ENCODE results near the gene CACNA1S.
A peak's percentile ranks its signal among the peaks of the same experiment; 100 is the strongest.

The CACNA1S gene

DNA sequence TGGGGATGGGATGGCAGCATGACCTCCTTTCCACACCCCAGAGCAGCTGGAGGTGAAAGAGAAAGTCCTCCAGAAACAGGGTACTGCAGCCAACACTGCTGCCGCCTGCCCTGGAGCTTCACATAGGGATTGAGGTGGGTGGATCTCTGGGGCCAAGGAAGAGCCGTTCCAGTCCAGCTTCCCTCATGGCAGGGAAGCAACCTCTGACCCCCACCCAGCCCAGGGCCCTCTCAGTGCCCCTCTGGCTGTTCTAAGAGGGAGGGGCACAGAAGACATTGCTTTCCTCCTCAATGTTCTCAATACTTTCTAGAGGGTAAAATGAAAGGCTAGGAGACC is 94.4 kb downstream of the CACNA1S start:
- H3K4me3 ChIP-seq (ENCODE audit: low read depth, low read length): no peak overlapping the region
- no peak for DNase-seq (ENCODE audit: low read depth)
- TF ChIP-seq CTCF (conservative IDR thresholded peaks at IDR 0.05; ENCODE audit: low read depth, low read length): no peak

DNA sequence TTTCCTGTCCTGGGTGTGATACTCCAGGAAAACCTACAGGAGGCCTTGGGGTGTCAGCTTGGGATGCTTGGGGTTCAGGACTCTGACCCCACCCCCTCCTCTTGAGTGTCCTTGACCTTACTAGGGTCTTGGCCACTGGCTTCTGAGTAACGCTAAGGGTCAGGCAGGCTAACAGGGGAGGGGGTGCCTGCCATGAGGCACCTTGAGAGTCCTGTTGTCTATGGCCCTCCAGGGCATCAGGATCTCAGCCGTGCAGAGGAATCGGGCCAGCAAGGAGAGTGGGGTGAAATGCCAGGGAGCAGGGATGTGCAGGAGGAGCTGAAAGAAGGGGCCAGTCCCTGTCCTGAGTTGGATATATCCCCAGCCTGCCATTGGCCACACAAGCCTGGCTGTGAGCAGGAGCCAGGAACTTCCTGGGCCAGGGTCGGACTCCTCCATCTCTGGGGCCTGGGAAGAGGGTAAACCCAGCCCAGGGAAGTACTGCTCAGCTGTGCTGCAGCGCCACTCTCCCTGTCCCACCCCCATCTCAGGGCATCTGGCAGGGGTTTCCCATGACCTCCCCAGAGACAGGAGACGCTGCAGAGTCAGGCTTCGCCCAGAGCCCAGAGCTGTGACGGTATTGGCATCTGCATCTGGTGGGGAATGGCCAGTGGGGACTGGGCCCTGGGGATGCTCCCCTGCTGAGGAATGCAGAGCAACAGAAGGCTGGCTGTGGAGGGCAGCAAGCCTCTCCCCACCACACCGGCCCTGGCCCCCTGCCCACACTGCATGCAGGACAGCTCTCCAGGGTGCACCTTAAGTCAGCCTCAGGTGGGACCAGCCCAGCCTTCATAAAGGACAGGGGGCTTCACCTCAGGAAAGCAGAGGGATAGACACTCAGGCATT is 95.0 kb downstream of the CACNA1S start:
- no peak for TF ChIP-seq CTCF (conservative IDR thresholded peaks at IDR 0.05; ENCODE audit: low read depth, low read length)
- no peak overlapping the region for H3K4me3 ChIP-seq (ENCODE audit: low read depth, low read length)
- DNase-seq (ENCODE audit: low read depth): no peak

DNA sequence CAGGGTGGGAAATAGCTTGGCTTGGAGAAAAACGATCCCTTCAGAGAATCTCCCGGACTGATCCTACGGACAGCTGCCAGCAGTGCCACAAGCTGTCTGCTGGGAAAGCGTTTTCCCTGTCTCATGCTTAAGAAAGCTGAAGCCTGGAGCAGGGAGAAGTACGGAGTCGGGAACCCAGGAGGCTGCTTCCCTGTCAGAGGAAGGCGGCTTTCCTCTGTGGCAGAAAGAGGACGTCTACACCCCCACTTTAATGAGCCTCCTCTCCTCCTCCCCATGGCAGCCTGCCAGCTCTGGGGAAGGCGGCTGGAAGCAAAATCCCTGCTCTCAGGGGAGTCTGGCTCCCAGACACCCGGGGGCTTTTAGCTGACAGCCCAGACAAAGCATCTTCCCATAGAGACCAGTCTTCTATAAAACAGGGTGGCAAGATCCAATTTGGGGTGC is 96.0 kb downstream of the CACNA1S start:
- TF ChIP-seq CTCF (conservative IDR thresholded peaks at IDR 0.05; ENCODE audit: low read depth, low read length): no peak
- H3K4me3 ChIP-seq (ENCODE audit: low read depth, low read length): no peak overlapping the region
- DNase-seq (ENCODE audit: low read depth): peak; percentile 45

DNA sequence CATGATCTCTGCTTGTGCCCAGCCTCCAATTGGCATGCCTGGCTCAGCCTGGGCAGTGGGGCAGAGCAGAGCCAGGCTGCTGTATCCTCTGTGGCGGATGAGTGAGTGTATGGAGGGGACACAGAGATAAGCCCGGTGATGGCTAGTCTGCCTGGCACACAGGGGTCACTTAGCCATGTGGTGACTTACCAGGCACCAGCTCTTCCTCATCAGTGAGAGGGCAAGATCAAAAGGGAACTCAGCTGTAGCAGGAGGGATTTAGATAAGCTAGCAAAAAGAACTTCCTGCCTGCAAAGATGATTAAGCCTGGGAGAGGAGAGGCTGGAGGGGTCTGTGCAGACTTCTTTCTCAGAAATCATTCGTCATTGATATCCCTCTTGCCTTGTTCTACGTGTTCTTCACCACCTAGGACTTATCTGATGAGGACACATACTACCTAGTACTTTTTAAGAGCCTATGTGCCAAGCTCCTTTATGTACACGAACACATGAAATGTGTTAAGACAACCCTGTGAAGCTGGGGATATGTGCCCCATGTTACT is 96.6 kb downstream of the CACNA1S start:
- H3K4me3 ChIP-seq (ENCODE audit: low read depth, low read length): no peak overlapping the region

DNA sequence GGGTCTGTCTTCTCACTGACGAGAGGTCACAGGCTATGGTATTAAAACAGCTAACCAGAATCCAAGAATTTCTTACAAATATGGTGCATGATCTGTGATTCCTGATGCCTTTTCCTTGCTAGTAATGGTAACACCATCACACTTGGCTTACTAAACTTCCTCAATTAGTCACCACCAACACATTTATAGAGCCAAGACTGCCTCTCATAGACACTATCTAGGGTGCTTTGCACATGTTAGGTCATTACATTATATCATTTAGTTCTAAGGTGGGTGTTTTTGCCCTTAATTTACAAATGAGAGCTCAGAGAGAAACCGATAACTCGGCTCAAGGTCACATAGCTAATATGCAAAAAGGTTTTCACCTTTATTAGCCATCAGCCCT is 97.4 kb downstream of the CACNA1S start:
- TF ChIP-seq CTCF (conservative IDR thresholded peaks at IDR 0.05; ENCODE audit: low read depth, low read length): no peak
- no peak overlapping the region for H3K4me3 ChIP-seq (ENCODE audit: low read depth, low read length)
- no peak for DNase-seq (ENCODE audit: low read depth)

More for the DNA sequence above, 96.6 kb downstream of the CACNA1S start:
- no peak for TF ChIP-seq CTCF (conservative IDR thresholded peaks at IDR 0.05; ENCODE audit: low read depth, low read length)
- no peak for DNase-seq (ENCODE audit: low read depth)

GRCh38 chr1:201013991-201014815 is 98.0 kb downstream of the CACNA1S start:
- peak overlapping the region; percentile 13 for H3K4me3 ChIP-seq (ENCODE audit: low read depth, low read length)
- DNase-seq (ENCODE audit: low read depth): no peak
- no peak for TF ChIP-seq CTCF (conservative IDR thresholded peaks at IDR 0.05; ENCODE audit: low read depth, low read length)
